NCI-H526 treated with DMSO at 0.1 percent for 48 hours (cell line): Measurements from ENCODE around the gene SUN1.
"Not testable (repeated sequence)": the region's sequence is repeated elsewhere in the genome, so short reads cannot be mapped to it uniquely, and the experiment has no call there.

Experiments used
- DNase-seq: peaks from one replicate; lab custom pipeline; 2025; lab: John Stamatoyannopoulos, UW

The SUN1 gene

GRCh38 chr7:907158-907980 is 75.1 kb downstream of the SUN1 start:
- DNase-seq = no peak

GRCh38 chr7:908159-908581 is 75.9 kb downstream of the SUN1 start:
- no peak for DNase-seq

- DNase-seq = not testable (repeated sequence)
Measured at GRCh38 chr7:908591-909357, 76.5 kb downstream of the SUN1 start.

DNA sequence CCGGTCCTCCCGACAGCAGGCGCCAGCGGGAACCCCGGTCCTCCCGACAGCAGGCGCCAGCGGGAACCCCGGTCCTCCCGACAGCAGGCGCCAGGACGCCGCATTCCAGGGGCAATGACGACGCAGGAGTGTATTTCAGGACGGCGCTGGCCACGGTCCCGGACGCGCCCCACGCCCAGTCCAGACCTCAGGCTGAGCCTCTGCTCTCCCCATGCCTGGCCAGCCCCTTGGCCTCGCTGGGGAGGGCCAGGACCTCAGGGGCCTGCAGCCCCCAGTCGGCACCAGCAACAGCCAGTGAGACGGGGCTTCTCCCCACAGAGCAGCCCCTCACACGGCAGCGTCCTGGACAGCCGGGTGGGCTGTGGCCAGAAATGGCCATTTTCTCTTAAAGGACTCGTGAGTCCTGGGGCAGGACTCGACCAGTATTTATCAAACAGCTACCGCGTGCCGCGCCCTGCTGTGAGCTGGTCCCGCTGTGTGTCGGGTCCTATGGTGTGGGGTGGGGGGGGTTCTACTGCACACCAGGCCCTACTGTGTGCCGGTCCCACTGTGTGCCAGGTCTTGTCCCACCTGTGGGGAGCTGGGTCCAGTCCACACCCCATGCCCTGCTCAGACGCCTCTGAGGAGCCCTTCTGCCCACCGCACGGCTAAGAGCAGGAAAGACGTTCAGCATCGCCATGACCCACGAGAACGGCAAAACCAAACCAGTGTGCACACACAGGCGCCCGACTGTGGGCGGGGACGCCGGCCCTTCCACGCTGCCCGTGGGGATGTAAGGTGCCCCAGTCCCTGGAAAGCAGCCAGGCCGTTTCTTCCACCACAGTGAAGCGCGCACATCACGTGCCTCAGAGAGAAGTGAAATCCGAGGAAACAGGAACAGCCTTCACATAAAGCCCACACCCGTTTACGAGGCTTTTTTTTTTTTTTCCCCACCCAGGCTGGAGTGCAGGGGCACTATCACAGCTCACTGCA is 77.4 kb downstream of the SUN1 start:
- DNase-seq = no peak

GRCh38 chr7:910441-910861 is 78.2 kb downstream of the SUN1 start:
- DNase-seq = peak; percentile 51

DNA sequence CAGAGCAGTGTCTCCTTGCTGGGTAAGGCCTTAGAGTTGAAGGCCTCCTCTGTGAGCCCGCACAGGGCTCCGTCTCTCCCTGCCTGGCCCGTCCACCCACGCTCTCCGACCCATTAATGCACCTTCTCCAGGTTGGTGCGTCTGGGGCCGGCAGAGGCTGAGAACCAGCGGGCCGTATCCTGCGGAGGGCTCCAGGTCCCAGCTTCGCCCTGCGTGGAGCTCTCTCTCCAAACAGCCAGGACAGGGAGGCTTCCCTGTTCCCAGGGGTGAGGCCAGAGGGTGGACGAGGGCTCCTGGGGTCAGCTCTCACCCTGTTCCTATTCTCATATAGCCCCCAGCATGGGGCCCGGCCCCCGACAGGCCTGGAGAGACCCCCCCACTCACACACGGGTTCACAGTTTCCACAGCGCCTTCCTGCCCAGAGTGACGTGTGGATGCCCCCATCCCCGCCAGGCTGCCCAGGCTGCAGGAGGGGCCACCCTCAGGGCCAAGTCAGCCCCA is 78.7 kb downstream of the SUN1 start:
- DNase-seq = no peak

DNA sequence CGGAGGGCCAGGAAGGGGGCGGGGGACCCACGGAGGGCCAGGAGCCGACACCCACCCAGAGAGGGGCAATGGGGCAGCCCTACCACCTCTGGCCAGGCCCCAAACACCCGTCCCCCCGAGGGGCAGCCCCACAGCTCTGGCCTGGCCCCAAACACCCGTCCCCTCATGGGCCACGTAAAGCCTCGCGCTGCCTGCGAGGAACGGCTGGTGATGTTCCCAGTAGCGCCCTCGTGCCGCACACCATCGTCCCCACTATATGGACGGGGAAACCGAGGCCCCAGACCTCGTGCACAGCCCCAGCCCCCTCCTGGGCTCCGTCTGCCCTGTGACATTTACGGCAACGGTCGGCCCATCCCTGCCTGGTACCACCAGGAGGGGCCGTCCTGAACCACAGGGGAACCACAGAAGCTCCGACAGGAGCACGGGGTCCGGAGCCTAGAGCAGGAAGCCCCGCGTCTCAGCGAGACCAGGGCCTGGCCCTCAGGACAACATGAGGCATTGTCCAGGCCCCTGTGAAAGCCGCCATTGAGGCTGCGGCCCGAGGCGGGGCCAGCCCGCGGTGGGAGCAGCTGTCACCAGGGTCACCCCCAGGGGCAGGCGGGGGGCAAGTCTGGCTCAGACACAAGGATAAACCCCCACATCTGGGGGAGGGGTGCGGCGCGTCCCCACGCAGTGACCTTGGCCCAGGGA is 79.7 kb downstream of the SUN1 start:
- no peak for DNase-seq

DNA sequence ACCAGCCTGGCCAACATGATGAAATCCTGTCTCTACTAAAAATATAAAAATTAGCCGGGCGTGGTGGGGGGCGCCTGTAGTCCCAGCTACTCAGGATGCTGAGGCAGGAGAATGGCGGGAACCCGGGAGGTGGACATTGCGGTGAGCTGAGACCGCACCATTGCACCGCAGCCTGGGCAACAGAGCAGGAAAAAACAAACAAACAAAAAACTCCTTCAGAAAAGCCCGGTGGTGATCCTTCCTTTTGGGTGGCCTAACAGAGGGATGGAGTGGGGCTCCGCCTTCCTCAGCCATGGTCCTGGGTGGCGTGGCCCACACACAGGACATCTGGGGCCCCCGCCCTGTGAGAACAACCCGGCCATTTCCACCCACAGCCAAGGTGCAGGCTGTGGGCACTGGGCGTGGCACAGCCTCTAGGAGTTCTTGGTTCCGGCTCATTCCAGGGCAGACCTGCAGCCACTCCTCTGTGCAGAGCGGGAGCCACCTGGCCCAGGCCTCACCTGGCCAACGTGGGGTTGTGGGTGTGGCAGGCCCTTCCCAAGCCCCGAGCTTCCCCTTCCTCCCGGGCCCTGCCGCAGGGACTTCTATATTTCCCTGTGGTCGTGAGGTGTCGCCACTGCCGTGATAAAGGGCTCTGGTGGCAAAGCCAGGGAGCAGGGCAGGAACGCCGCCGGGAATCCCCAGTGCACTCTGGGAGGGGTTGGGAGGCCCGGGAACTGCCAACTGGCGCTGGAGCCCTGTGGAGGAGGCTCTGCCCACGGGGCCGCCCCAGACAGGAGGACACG is 81.7 kb downstream of the SUN1 start:
- peak; percentile 50 for DNase-seq

GRCh38 chr7:914521-915194 is 82.4 kb downstream of the SUN1 start:
- DNase-seq = no peak

GRCh38 chr7:915291-916218 is 83.3 kb downstream of the SUN1 start:
- DNase-seq = no peak

- DNase-seq = no peak
Measured at GRCh38 chr7:916291-916941, 84.1 kb downstream of the SUN1 start.

- no peak for DNase-seq
Measured at GRCh38 chr7:917255-918117, 85.2 kb downstream of the SUN1 start.

DNA sequence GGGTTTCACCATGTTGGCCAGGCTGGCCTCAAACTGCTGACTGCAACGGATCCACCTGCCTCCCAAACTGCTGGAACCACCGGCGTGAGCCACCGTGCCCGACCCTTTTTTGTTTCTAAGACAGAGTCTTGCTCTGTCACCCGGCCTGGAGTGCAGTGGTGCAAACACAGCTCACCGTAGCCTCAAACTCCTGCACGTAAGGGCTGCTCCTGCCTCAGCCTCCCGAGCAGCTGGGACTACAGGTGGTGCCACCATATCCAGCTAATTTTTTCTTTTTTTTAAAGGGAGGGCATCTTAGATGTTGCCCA is 85.8 kb downstream of the SUN1 start:
- DNase-seq = no peak

GRCh38 chr7:918441-919113 is 86.3 kb downstream of the SUN1 start:
- no peak for DNase-seq

DNA sequence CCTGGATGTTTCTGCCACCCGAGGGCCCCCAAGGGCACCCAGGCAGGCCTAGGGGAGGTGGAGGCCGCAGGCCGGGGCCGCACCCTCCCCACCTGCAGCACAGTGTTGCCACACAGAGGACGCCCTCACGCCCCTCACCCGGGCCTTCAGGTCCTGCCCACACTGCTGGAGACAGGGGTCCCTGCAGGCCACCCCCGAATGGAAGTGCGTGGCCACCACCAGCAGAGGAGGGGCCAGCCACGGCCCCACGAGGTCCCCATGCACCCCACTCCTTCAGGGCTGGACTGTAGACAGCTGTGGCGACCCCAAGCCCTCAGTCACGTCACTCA is 86.8 kb downstream of the SUN1 start:
- DNase-seq = no peak

DNA sequence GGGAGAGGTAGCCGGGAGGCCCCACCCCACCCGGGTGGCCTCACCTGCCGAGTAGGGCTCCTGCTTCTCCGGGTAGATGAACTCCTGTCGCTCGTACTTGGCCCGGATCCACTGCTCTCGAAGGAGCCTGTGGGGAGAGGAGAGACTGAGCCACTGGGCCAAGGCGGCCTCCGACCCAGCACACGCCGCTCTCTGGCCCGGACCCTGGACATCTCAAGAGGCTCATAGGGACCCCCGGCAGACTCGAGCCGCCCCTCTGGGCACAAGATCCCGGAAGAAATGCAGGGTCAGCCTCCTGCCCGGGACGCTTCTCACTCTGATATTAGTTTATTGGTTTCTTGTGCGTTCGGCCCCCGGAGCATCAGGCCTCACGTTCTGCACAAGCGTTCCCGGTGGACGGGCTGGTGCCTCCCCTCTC is 87.7 kb downstream of the SUN1 start:
- no peak for DNase-seq
